Measurements from ENCODE around the gene CDC42BPA. TPM values are rescaled to one million over a fixed set of nuclear protein-coding genes. Genes with fewer than 3 reads are reported as not detected.

Gene CDC42BPA
- total RNA-seq, 4 donors from 2014 or later = 47.0 to 58.6 (median 54.8) TPM

DNA sequence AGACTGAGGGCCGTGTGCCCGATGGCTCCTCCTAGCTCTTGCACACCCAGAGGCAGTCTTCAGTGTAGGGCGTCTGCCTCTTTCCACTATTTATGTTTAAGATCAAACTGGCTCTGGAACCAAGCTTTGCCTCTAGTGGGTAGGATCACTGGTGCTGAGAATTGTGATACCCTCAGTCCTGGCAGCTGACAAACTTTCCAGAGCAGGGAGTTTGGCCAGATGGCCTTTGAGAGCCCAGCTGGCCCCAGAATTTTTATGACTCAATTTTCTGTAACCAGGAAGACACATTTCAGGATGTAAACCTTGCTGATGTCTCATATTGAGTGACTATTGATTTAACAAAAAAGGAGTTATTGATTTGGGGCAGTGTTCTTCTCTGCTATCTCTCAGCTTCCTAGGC is 371.5 kb downstream of the CDC42BPA start:
- Histone ChIP-seq H3K4me1 (peaks cover 0 to 51% (median 8%) of the 10 kb centered on the region in 4 donors), H3K27me3 (no peaks in the 10 kb centered on the region), H3K27ac (no peak overlapping the region), H3K4me3 (no peak overlapping the region), H3K36me3 (peaks cover 0 to 9% (median 0%) of the 10 kb centered on the region in 3 donors), H3K9me3 (no peaks in the 10 kb centered on the region)
- DNase-seq (ENCODE audit: low spot score in 2 of 2) = no peak
- WGBS, 2 donors = 68 to 81% methylated on average over 3 of the region's 3 CpGs
- TF ChIP-seq POLR2A (IDR thresholded peaks at IDR 0.05) = no peak
- TF ChIP-seq EP300 (IDR thresholded peaks at IDR 0.05) = no peak
- TF ChIP-seq CTCF (IDR thresholded peaks at IDR 0.05) = no peak

- WGBS, 2 donors = 87 to 90% methylated on average over 9 of the region's 9 CpGs
Measured at GRCh38 chr1:226946285-226946684, 372.0 kb downstream of the CDC42BPA start.

GRCh38 chr1:226945858-226946245 is 372.4 kb downstream of the CDC42BPA start:
- TF ChIP-seq CTCF (IDR thresholded peaks at IDR 0.05) = no peak
- TF ChIP-seq EP300 (IDR thresholded peaks at IDR 0.05) = no peak
- no peak for TF ChIP-seq POLR2A (IDR thresholded peaks at IDR 0.05)
- Histone ChIP-seq H3K4me3 (no peak overlapping the region), H3K27ac (peak overlapping the region in 1 of 4 donors; percentile 29), H3K9me3 (no peaks in the 10 kb centered on the region), H3K4me1 (peaks cover 0 to 61% (median 15%) of the 10 kb centered on the region in 4 donors), H3K27me3 (no peaks in the 10 kb centered on the region), H3K36me3 (peaks cover 0 to 9% (median 0%) of the 10 kb centered on the region in 3 donors)
- DNase-seq (ENCODE audit: low spot score in 2 of 2) = no peak
- 76 to 80% methylated on average over 8 of the region's 8 CpGs for WGBS, 2 donors

More at GRCh38 chr1:226946285-226946684, 372.0 kb downstream of the CDC42BPA start:
- TF ChIP-seq EP300 (IDR thresholded peaks at IDR 0.05) (no peak), POLR2A (IDR thresholded peaks at IDR 0.05) (no peak)
- H3K4me3 ChIP-seq = no peak overlapping the region
- H3K9me3 ChIP-seq = no peaks in the 10 kb centered on the region
- H3K36me3 ChIP-seq = peaks cover 0 to 9% (median 0%) of the 10 kb centered on the region in 3 donors
- peaks cover 0 to 57% (median 11%) of the 10 kb centered on the region in 4 donors for H3K4me1 ChIP-seq
- H3K27ac ChIP-seq = no peak overlapping the region
- no peak for DNase-seq (ENCODE audit: low spot score in 2 of 2)
- no peaks in the 10 kb centered on the region for H3K27me3 ChIP-seq

GRCh38 chr1:226945106-226945857 is 373.0 kb downstream of the CDC42BPA start:
- H3K36me3 ChIP-seq = peaks cover 0 to 9% (median 0%) of the 10 kb centered on the region in 3 donors

GRCh38 chr1:226943927-226944326 is 374.4 kb downstream of the CDC42BPA start:
- H3K27ac ChIP-seq = peak overlapping the region in 1 of 4 donors; percentile 5
- 89 to 94% methylated on average over 2 of the region's 2 CpGs for WGBS, 2 donors

More at GRCh38 chr1:226945106-226945857, 373.0 kb downstream of the CDC42BPA start:
- no peak for DNase-seq (ENCODE audit: low spot score in 2 of 2)
- TF ChIP-seq POLR2A (IDR thresholded peaks at IDR 0.05) (no peak), CTCF (IDR thresholded peaks at IDR 0.05) (no peak), EP300 (IDR thresholded peaks at IDR 0.05) (no peak)
- Histone ChIP-seq H3K27me3 (no peaks in the 10 kb centered on the region), H3K9me3 (no peaks in the 10 kb centered on the region), H3K4me3 (no peak overlapping the region), H3K27ac (peak overlapping the region in 1 of 4 donors; percentile 29), H3K4me1 (peaks cover 0 to 63% (median 17%) of the 10 kb centered on the region in 4 donors)
- 46 to 49% methylated on average over 18 of the region's 19 CpGs for WGBS, 2 donors

More at GRCh38 chr1:226943927-226944326, 374.4 kb downstream of the CDC42BPA start:
- peaks cover 0 to 6% (median 0%) of the 10 kb centered on the region in 3 donors for H3K36me3 ChIP-seq
- H3K27me3 ChIP-seq = no peaks in the 10 kb centered on the region
- no peak for DNase-seq (ENCODE audit: low spot score in 2 of 2)
- H3K4me3 ChIP-seq = no peak overlapping the region
- TF ChIP-seq CTCF (IDR thresholded peaks at IDR 0.05) (no peak), EP300 (IDR thresholded peaks at IDR 0.05) (no peak), POLR2A (IDR thresholded peaks at IDR 0.05) (no peak)
- H3K4me1 ChIP-seq = peaks cover 0 to 64% (median 17%) of the 10 kb centered on the region in 4 donors
- no peaks in the 10 kb centered on the region for H3K9me3 ChIP-seq
